B cell (primary cell): ENCODE data around the gene PHTF2. TPM values are rescaled to one million over a fixed set of nuclear protein-coding genes. Genes with fewer than 3 reads are reported as not detected.
A peak's percentile ranks its signal among the peaks of the same experiment; 100 is the strongest.

Experiments
- ATAC-seq: fragments of 200-7000 bp; cut with Tn5 transposase; one replicate; pipeline ENCODE4 v1.10.0; 2021; ENCODE audit warnings: low read depth, mild to moderate bottlenecking, moderate number of reproducible peaks, moderate library complexity
- CTCF ChIA-PET: fragments of 350-600 bp; sonication (Branson Sonifier 250); formaldehyde crosslinking; loops from one replicate; lab custom pipeline; 2021; ENCODE audit warnings: antibody characterized with exemption, inconsistent platforms; lab: Charles Lee
- POLR2A ChIA-PET: fragments of 350-600 bp; sonication (Branson Sonifier 250); formaldehyde crosslinking; loops from one replicate; lab custom pipeline; 2021; ENCODE audit warnings: antibody characterized with exemption; lab: Charles Lee
- DNase-seq: peaks from one replicate; pipeline ENCODE4 v3.0.0; 2013
- H2AFZ ChIP-seq: 2 replicates; pipeline ENCODE4 v1.6.1; 2012; ENCODE audit warnings: mild to moderate bottlenecking, low read depth, low read length; ENCODE audit not compliant: insufficient read depth, poor library complexity, severe bottlenecking
- H3K27ac ChIP-seq, 2 donors: 1 replicate in 1 of 2; 2 replicates in 1 of 2; pipeline ENCODE4 v1.5.1; 2012 to 2013; ENCODE audit warnings: low read length in 2 of 2, mild to moderate bottlenecking in 2 of 2, moderate library complexity in 1 of 2
- H3K27me3 ChIP-seq, 4 experiments: fragments of 200-600 bp in 1 of 4; sonication (generic) in 1 of 4; replicated peaks in 1 of 4; 1 replicate in 2 of 4; 2 replicates in 2 of 4; pipeline versions ENCODE4 v1.6.1 to v1.7.0; 2013 to 2016; ENCODE audit warnings: low read length in 3 of 4, mild to moderate bottlenecking in 2 of 4, mixed read lengths in 1 of 4, moderate library complexity in 1 of 4; ENCODE audit not compliant: insufficient read depth in 4 of 4, control insufficient read depth in 3 of 4; ENCODE audit errors: control extremely low read depth in 1 of 4
- H3K36me3 ChIP-seq, 2 experiments: replicated peaks in 1 of 2; 1 replicate in 1 of 2; 2 replicates in 1 of 2; pipeline versions ENCODE4 v1.6.1 to v1.7.1; 2013; ENCODE audit warnings: low read length in 1 of 2; ENCODE audit not compliant: insufficient read depth in 2 of 2, control insufficient read depth in 1 of 2; ENCODE audit errors: control extremely low read depth in 1 of 2, extremely low read depth in 1 of 2
- H3K4me1 ChIP-seq, 2 donors: fragments of 200-600 bp in 1 of 2; sonication (generic) in 1 of 2; 1 replicate in 1 of 2; 2 replicates in 1 of 2; pipeline versions ENCODE4 v1.5.1 to v1.6.1; 2013 to 2017; ENCODE audit warnings: low read length in 2 of 2; ENCODE audit not compliant: control insufficient read depth in 2 of 2, insufficient read depth in 2 of 2
- H3K4me2 ChIP-seq: replicated peaks from 2 replicates; pipeline ENCODE3; 2012; ENCODE audit warnings: mild to moderate bottlenecking, low read depth, low read length; ENCODE audit not compliant: poor library complexity, severe bottlenecking
- H3K4me3 ChIP-seq, 5 experiments: fragments of 200-600 bp in 1 of 5; sonication (generic) in 1 of 5; 1 replicate in 3 of 5; 2 replicates in 2 of 5; pipeline versions ENCODE4 v1.5.1 to v1.7.0; 2011 to 2016; ENCODE audit warnings: low read length in 4 of 5, mild to moderate bottlenecking in 4 of 5, low read depth in 2 of 5, control low read depth in 1 of 5, moderate library complexity in 1 of 5; ENCODE audit not compliant: insufficient read depth in 1 of 5; ENCODE audit errors: control extremely low read depth in 1 of 5, extremely low read depth in 1 of 5
- H3K79me2 ChIP-seq: fragments of 200-600 bp; sonication (generic); one replicate; pipeline ENCODE4 v1.6.0; 2016; ENCODE audit warnings: low read length; ENCODE audit not compliant: control insufficient read depth, insufficient read depth
- H3K9ac ChIP-seq: fragments of 200-600 bp; sonication (generic); 2 replicates; pipeline ENCODE4 v1.6.1; 2017; ENCODE audit warnings: mild to moderate bottlenecking, low read length, moderate library complexity
- H3K9me3 ChIP-seq, 3 donors: one replicate each; pipeline versions ENCODE4 v1.6.1 to v1.7.1; 2013; ENCODE audit warnings: low read length in 2 of 3; ENCODE audit not compliant: control insufficient read depth in 2 of 3, insufficient read depth in 1 of 3; ENCODE audit errors: control extremely low read depth in 1 of 3
- H4K20me1 ChIP-seq: 2 replicates; pipeline ENCODE4 v1.6.0; 2012; ENCODE audit warnings: mild to moderate bottlenecking, low read length; ENCODE audit not compliant: insufficient read depth, control insufficient read depth, poor library complexity, severe bottlenecking
- H3K27ac Mint-ChIP-seq: one replicate; pipeline ENCODE4 v1.8.0; 2021; ENCODE audit warnings: mixed read lengths
- H3K27me3 Mint-ChIP-seq: one replicate; pipeline ENCODE4 v1.8.0; 2021; ENCODE audit warnings: mixed read lengths
- H3K4me1 Mint-ChIP-seq: one replicate; pipeline ENCODE4 v1.8.0; 2021; ENCODE audit warnings: mixed read lengths
- H3K4me3 Mint-ChIP-seq: one replicate; pipeline ENCODE4 v1.8.0; 2021; ENCODE audit warnings: mixed read lengths
- H3K9me3 Mint-ChIP-seq: one replicate; pipeline ENCODE4 v1.8.0; 2022; ENCODE audit warnings: mixed read lengths; ENCODE audit not compliant: insufficient read depth
- EZH2 ChIP-seq: IDR thresholded peaks from 2 replicates; pipeline ENCODE4 v1.6.1; 2012; ENCODE audit warnings: borderline replicate concordance, low read depth, mild to moderate bottlenecking, moderate library complexity, low read length; ENCODE audit not compliant: insufficient read depth, poor library complexity, severe bottlenecking
- WGBS: methylation state at CpG from one replicate; pipeline ENCODE4 v1.1.5; 2013; ENCODE audit warnings: missing lambda C conversion rate; ENCODE audit not compliant: insufficient coverage; 5-methylcytosine and 5-hydroxymethylcytosine counted together
- intact Hi-C: fragments of 100-400 bp; cut with micrococcal nuclease; formaldehyde crosslinking; loops from one replicate; pipeline ENCODE4 v1.10.0; 2022
- polyA plus RNA-seq: library from polyadenylated mRNA; depleted of rRNA; stranded (reverse); fragments of >200 nt; gene quantifications from 2 replicates; pipeline ENCODE4 v1.2.3, GENCODE V29; 2012
- total RNA-seq, 2 donors: library from RNA; stranded (reverse); fragments of 120-200 nt in 1 of 2; gene quantifications; 1 replicate in 1 of 2; 2 replicates in 1 of 2; pipeline versions ENCODE4 v1.2.3 to v1.2.4, GENCODE V29; 2013 to 2022
- TF ChIP-seq, protein P1 (sequence below): fragments of 200-600 bp; IDR thresholded peaks from one replicate; pipeline ENCODE4 v1.8.0; 2022; ENCODE audit warnings: antibody characterized with exemption, mild to moderate bottlenecking

The PHTF2 gene
- total and polyA plus RNA-seq, 2 donors (not counting 1 experiment from before 2014, with no cell fraction given), result 35.3 to 44.8 TPM

GRCh38 chr7:77760809-77761453 lies 37.6 kb upstream of the PHTF2 start:
- peak overlapping the region; percentile 26 for H3K4me2 ChIP-seq
- CTCF ChIA-PET, result interaction anchor here (0.6 to 3.7 kb wide), 13 partner anchors 10 to 175 kb away, joined by 3 to 155 read pairs (median 8); no protein-coding TSS in a partner anchor
- DNase-seq, result no peak
- POLR2A ChIA-PET, result no interaction called here
- peaks cover 63% of the 10 kb centered on the region for H3K4me1 Mint-ChIP-seq
- no peak for ATAC-seq
- no peak overlapping the region for H3K4me3 ChIP-seq
- H3K9me3 Mint-ChIP-seq, result no peaks in the 10 kb centered on the region
- H3K27me3 ChIP-seq, result no peaks in the 10 kb centered on the region
- H3K4me1 ChIP-seq, result peaks cover 17 to 21% of the 10 kb centered on the region in 2 donors
- H3K4me3 Mint-ChIP-seq, result peak overlapping the region; percentile 13
- H3K27ac Mint-ChIP-seq, result peak overlapping the region; percentile 34
- no peak overlapping the region for H3K9ac ChIP-seq
- H3K9me3 ChIP-seq, result no peaks in the 10 kb centered on the region
- intact Hi-C loops, result no loop called here
- H3K79me2 ChIP-seq, result peaks cover 70% of the 10 kb centered on the region
- peak overlapping the region in 1 of 2 donors; percentile 59 for H3K27ac ChIP-seq
- H3K36me3 ChIP-seq, result peaks cover 2 to 6% of the 10 kb centered on the region in 2 experiments
- no peaks in the 10 kb centered on the region for H3K27me3 Mint-ChIP-seq
- H4K20me1 ChIP-seq, result peaks cover 21% of the 10 kb centered on the region
- TF ChIP-seq EZH2, result no peak
- H2AFZ ChIP-seq, result no peak overlapping the region
- WGBS, result no CpG with 5 or more reads among the region's 10 CpGs

DNA sequence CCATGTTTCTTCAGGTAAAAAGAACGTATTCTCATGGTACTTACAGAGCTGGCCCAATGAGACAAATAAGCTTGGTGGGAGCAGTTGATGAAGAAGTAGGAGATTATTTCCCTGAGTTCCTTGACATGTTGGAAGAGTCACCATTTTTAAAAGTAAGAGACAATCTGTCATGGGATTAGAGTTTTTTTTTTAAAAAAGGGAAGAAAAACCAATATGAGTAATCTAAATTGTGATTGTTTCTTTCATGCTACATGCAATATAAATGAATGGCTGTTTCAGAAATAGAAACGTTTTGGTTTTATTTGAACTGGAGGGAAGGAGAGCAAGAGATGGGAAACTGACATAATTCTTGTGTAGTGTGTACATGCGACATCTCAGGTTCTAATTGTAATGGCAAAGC lies 33.1 kb upstream of the PHTF2 start:
- Histone ChIP-seq H2AFZ (no peak overlapping the region), H3K4me1 (peaks cover 4 to 10% of the 10 kb centered on the region in 2 donors), H3K27ac (no peak overlapping the region), H3K79me2 (peaks cover 62% of the 10 kb centered on the region), H3K9me3 (no peaks in the 10 kb centered on the region), H3K9ac (no peak overlapping the region), H4K20me1 (peaks cover 21% of the 10 kb centered on the region), H3K4me3 (no peak overlapping the region), H3K27me3 (no peaks in the 10 kb centered on the region), H3K36me3 (peaks cover 4 to 39% of the 10 kb centered on the region in 2 experiments), H3K4me2 (no peak overlapping the region)
- intact Hi-C loops, result no loop called here
- ChIA-PET POLR2A (no interaction called here), CTCF (interaction anchor here (1.0 to 1.3 kb wide), 3 partner anchors 9 to 140 kb away, joined by 3 to 5 read pairs (median 3); no protein-coding TSS in a partner anchor)
- TF ChIP-seq EZH2, result no peak
- TF ChIP-seq, protein P1, sequence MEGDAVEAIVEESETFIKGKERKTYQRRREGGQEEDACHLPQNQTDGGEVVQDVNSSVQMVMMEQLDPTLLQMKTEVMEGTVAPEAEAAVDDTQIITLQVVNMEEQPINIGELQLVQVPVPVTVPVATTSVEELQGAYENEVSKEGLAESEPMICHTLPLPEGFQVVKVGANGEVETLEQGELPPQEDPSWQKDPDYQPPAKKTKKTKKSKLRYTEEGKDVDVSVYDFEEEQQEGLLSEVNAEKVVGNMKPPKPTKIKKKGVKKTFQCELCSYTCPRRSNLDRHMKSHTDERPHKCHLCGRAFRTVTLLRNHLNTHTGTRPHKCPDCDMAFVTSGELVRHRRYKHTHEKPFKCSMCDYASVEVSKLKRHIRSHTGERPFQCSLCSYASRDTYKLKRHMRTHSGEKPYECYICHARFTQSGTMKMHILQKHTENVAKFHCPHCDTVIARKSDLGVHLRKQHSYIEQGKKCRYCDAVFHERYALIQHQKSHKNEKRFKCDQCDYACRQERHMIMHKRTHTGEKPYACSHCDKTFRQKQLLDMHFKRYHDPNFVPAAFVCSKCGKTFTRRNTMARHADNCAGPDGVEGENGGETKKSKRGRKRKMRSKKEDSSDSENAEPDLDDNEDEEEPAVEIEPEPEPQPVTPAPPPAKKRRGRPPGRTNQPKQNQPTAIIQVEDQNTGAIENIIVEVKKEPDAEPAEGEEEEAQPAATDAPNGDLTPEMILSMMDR, result no peak
- Mint-ChIP-seq H3K27me3 (no peaks in the 10 kb centered on the region), H3K27ac (no peak overlapping the region), H3K9me3 (no peaks in the 10 kb centered on the region), H3K4me3 (no peak overlapping the region), H3K4me1 (peaks cover 36% of the 10 kb centered on the region)
- DNase-seq, result no peak
- no CpG with 5 or more reads among the region's 3 CpGs for WGBS
- ATAC-seq, result no peak
